EL (cell line): Measurements from ENCODE around the gene USF2.

Source experiments
- DNase-seq: peaks from one replicate; pipeline ENCODE4 v3.0.0-alpha.2; 2016

The USF2 gene

DNA sequence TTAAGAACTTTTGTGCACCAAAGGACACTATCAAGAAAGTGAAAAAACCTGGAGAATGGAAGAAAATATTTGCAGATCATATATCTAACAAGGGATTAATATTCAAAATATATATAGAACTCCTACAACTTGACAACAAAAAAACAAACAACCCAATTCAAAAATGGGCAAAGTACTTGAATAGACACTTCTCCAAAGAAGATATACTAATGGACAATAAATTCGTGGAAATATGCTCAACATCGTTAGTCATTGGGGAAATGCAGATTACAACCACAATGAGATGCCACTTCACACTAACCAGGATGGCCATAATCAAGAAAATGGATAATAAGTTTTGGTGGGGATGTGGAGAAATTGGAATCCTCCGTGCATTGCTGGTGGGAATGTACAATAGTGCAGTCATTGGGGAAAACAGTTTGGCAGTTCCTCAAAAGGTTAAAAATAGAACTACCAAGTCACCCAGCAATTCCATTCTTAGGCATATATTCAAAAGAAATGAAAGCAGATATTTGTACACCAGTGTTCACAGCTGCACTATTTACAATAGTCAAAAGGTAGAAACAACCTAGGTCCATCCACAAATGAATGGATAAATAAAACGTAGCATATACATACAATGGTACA is 22.2 kb upstream of the USF2 start:
- no peak for DNase-seq

DNA sequence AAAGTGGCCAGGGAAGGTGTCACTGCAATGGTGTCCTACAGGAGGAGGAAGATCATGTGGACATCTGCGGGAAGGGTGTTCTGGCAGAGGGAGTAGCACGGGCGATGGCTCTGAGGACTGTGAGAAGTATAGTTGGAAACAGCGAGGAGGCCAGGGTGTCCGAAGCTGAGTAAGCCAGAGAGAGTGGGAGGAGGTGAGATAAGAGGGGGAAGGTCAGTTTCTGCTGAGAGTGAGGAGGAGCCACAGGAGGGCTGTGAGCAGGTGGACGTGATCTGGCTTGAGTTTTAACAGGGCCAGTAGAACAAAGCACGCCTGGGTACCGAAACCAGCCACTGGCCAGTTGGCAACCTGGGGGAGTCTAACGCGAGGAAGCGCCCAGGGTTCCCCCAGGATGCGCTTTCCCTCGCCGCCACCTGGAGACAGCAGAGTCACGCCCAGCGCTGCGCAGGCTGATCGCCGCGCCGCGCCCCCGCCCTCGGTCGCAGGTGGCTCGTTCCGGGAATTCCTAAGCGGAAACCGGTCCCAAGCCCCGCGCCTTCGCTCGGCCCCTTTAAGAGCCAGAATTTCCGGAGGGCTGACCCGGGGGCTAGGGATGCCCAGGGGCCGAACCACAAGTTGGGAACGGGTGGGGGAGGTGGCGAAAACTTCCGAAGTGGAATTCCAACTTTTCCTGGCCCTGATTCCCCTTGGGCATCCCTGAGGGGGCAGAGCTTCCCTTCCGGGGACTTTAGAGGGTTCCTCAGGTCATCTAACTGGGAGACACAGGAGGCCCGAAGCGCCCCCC is 21.0 kb upstream of the USF2 start:
- peak; percentile 19 for DNase-seq

DNA sequence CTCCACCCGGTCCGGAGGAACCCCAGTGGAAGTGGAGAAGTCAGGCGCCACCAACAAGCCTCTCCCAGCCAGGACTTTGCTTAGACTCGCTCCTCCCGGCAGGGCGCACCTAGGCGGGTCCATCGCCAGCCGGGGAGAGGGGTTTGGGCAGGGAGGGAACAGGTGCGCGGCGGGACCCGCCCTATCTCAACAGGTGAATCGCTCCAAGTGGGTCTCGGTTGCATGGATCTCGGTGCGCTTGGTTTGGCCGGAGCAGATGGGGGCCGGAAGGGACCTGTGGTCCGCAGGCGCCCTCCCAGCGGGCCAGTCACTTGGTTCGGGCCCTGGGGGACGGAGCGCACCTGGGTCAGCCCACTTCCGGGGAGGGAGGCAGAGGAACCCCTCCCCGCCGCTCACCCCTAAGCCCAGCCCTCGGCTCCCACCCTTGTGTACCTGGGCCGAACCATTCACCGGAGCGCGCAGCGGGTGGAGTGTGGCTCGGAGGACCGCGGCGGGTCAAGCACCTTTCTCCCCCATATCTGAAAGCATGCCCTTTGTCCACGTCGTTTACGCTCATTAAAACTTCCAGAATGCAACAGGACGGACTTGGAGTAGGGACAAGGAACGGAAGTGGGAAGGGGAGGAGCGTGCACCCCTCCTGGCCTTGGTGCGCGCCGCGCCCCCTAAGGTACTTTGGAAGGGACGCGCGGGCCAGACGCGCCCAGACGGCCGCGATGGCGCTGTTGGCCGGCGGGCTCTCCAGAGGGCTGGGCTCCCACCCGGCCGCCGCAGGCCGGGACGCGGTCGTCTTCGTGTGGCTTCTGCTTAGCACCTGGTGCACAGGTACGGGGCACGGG is 20.2 kb upstream of the USF2 start, which contains the start of gene LSR:
TSS of gene LSR (plus strand) at position 693 of the 836 bp plus-strand sequence. CDS start at position 714, 21 bp downstream.
- DNase-seq, result no peak

DNA sequence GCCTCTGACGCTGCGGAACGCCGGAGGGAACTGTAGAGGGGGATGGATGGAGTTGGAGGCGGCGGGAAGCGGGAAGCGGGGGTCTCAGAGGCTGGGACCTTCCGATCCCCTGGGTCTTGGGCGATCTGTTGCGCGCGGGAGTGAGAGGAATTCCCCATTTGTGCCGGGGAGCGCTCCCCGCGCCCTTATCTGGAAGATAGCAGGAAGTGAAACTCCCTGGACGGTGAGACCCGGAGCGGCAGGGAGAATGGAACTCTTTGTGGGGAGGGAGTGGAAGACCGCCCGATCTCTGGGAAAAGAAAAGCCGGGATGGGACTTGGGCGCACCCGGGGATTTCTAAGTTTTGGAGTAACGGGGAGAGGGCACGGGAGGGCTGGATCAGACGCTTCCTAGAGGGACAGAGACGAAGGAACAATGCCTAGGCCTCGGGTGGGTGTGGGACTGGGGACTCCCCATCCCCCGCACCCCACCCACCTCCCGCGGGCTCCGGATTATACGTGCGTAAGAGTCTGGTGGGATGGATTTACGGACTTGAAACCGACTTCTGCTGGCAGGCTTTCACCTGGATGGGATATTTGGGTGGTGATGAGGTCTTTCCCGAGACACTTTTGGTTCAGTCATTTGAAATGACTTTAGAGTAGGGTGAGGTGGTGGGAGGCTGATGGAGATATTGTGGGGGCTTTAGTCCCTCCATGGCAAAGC is 19.5 kb upstream of the USF2 start:
- DNase-seq, result no peak

DNA sequence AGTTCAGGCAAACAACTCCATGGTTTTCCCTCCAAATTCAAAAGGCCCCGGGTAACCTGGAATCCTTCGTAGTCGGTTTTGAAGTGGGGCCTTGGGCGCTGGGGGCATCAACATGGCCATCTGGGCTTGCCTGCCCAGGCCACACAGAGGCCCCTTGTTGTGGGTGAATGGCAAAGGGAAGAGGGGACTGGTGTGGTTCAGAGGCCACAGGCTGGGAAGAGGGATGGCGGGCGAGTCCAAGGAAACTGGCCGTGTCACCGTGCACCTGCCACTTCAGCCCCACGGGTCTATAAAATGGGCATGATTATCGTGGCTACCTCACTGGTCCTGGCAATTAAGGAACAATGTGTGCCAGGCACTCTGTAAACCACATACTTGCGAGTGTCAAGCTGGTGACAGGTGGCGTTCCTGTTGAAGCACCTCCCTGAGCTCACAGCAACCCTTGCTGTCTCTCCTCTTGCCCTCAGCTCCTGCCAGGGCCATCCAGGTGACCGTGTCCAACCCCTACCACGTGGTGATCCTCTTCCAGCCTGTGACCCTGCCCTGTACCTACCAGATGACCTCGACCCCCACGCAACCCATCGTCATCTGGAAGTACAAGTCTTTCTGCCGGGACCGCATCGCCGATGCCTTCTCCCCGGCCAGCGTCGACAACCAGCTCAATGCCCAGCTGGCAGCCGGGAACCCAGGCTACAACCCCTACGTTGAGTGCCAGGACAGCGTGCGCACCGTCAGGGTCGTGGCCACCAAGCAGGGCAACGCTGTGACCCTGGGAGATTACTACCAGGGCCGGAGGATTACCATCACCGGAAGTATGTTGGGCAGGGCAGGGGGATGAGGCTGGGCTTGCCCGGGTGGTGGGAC is 18.7 kb upstream of the USF2 start:
- DNase-seq, result no peak

DNA sequence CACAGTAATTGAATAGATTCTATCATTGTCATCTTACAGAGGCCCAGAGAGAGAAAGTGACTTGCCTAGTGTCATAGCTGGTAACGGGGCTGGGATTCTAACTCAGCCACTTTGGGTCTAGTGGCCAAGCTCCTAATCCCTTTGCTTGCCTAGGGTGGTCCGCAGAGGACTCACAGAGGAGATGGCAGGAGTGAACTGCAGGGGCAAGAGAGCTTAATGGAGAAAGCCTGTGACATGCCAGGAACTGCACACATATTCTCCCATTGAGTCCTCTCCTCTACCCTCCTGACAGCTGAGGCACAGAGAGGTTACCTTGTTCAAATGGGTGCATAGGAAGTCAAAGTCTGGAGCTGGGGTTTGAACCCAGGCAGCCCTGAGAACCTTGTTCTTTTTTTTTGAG is 17.3 kb upstream of the USF2 start:
- no peak for DNase-seq

DNA sequence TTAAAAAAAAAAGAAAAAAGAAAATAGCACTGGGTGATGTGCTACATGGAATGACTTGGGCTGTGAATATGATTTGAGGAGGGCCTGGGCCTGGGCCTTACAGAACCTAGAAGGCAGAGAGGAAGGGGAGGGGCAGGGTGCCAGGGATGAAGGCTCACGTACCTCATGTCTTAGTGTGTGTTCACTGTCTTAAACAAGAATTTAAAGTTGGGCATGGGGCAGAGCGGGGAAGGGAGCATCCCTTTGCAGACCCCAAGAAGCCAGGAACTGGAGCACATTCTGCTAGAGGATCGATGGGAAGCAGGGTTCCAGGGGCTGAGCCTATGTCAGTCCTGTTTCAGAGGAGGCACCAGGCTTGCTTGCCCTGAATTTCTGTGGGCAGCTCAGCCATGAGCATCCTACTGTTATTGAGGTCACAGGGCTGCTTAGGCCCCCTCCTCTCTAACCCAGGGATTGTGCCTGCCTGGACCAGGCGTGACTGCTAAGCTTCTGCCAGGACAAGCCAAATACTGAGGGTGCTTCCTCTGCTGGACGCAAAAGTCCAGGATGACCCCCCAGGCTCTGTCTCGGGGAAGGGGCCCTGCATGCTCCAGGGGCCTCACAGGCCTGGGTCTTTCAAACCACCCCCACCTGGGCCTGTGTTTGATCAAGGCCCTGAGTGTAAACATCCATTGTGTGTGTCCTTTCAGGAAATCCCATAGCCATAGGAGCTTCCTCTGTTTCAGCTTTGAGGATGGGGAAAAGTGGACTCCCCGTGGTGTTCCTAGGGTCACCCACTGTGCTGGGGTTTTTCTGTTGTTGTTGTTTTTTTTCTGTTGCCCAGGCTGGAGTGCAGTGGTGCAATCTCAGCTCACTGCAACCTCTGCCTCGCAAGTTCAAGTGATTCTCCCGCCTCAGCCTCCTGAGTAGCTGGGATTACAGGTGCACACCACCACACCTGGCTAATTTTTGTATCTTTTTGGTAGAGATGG is 15.2 kb upstream of the USF2 start:
- no peak for DNase-seq

DNA sequence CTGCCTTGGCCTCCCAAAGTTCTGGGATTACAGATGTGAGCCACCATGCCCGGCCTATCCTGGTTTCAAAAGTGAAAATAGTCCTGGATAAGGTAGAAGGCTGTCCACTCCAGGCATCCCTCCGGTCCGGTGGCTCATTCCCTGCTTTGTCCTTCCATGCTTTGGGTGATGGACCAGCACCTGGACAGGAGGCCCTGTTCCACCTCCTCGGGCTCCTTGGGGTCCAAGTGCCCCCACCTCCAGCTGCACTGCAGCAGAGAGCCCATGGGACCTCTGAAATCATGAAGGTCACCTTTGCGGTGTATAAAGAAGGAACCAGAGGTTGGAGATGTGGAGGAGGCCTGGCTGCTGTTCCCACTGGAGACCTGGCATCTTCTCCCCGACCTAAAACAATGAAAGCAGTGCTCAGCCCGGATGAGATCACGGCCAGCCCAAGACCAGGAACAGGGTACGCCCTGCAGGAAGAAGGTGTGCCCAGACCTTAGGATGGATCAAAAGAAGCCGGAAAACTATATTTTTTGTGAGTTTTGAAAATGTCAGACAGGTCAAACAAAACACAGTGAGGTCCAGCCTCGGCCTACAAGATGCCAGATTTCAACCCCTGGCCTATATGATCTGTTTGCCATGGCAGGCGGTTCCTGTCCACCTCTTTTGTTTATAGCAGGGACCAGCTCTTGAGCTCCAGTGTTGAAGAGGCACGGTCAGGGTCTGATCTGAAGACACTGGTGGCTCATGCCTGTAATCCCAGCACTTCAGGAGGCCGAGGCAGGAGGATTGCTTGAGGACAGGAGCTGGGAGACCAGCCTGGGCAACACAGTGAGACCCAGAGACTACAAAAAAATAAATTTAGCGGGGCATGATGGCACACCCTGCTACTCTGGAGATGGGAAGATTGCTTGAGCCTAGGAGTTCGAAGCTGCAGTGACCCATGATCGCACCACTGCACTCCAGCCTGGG is 14.1 kb upstream of the USF2 start:
- DNase-seq, result no peak

DNA sequence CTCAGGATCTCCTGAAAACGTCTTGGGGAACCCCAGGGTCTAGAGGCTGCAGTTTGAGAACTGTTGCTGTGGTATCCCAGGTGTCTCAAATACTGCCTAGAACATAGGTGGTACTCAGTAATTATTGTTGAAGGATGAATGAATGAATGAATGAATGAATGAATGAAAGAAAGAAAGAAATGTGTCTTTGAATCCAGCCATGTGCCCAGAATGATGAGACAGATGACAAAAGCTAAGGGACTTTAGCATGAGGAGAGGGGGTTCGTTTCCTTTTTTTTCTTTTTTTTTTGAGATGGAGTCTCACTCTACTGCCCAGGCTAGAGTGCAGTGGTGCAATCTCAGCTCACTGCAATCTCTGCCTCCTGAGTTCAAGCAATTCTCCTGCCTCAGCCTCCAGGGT is 12.2 kb upstream of the USF2 start:
- no peak for DNase-seq

DNA sequence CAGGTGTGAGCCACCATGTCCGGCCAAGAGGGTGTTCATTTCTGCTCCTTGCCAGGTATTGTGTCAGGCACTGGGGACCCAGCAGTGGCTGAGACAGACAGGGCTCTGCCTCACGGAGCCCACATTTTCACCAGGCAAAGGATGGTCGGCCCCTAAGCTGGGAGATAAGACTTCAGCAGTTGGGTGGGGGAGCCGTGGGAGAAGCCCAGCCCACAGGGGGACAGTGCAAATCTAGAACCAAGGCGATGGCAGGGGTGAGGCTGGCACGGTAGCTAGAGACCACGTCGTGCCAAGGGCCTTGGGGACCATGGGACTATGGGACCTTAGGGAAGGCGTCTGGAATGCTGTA is 11.7 kb upstream of the USF2 start:
- no peak for DNase-seq

DNA sequence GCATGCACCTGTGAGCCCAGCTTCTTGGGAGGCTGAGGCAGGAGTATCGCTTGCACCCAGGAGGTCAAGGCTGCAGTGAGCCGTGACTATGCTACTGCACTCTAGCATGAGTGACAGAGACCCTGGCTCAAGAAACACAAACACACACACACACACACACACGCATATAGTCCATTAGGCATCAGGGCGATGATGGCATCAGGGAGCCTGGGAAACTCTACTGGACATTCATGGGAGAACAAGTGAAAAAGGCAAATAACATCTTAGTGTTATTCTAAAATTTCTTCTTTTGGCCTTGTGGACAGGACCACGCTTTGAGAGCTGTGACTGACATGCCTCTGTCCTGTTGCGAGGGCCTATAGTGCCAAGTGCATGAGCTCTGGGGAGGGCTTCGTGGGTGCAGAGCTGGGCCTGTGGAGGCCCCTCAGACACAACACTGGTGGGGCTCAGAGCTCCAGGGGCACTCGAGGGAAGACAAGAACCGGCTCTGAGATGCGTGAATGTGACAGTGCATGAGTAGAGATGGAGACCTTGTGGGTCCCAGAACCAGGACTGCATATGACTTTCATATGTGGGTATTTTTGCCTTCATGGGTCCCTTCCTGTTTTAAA is 8.0 kb upstream of the USF2 start:
- DNase-seq, result no peak

DNA sequence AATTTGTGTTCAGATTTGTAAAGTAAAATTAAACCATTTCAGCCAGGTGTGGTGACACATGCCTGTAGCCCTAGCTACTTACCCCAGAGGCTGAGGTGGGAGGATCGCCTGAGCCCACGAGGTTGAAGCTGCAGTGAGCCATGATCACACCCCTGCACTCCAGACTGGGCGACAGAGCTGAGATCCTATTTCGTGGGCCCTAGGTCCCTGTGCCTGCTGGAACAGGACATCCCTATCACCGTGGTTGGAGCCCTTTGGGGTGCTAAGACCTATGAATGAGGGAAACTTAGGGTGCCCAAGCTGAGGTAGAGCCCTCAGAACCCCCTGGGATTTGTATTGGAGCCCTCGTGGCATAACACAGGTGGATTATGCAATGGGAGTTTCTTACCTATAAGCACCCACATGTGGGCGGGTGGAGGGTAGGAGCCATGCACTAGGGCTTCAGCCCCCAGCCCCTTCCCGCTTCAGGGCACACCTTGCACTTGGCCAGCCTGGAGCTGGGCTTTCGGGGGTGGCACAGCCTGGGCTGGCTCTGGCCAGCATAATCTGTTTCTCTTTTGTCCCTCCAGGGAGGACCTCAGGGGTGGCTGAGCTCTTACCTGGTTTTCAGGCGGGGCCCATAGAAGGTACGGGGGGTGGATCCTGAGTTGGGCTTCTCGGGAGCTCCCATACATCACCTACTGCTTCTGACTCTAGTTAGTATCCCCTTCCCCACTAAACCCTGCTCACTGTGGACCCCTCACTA is 7.2 kb upstream of the USF2 start:
- DNase-seq, result no peak

DNA sequence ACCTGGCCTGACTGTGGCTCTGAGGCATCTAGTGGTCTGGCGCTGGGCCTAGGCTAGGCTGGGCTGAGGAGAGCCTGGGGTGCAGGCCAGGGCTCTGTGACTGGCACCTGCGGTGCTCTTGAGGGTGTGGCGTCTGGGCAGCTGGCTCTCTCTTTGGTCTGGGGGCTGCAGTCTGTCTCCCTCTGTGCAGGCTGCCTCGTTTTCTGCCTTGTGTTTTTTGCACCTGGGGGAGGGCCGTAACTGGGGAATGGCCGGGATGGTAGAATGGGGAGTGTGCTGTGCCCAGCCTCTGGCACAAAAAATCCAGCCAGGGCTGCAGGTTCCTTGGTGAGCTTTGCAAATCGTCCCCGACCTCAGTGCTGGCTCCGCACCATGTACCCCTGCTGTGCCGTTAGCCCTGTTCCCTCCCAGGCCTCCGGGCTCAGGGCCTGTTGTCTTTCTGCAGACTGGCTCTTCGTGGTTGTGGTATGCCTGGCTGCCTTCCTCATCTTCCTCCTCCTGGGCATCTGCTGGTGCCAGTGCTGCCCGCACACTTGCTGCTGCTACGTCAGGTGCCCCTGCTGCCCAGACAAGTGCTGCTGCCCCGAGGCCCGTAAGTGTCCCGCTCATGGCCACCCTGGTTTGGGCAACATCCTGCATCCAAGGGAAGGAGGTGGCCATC is 6.5 kb upstream of the USF2 start:
- DNase-seq, result no peak

DNA sequence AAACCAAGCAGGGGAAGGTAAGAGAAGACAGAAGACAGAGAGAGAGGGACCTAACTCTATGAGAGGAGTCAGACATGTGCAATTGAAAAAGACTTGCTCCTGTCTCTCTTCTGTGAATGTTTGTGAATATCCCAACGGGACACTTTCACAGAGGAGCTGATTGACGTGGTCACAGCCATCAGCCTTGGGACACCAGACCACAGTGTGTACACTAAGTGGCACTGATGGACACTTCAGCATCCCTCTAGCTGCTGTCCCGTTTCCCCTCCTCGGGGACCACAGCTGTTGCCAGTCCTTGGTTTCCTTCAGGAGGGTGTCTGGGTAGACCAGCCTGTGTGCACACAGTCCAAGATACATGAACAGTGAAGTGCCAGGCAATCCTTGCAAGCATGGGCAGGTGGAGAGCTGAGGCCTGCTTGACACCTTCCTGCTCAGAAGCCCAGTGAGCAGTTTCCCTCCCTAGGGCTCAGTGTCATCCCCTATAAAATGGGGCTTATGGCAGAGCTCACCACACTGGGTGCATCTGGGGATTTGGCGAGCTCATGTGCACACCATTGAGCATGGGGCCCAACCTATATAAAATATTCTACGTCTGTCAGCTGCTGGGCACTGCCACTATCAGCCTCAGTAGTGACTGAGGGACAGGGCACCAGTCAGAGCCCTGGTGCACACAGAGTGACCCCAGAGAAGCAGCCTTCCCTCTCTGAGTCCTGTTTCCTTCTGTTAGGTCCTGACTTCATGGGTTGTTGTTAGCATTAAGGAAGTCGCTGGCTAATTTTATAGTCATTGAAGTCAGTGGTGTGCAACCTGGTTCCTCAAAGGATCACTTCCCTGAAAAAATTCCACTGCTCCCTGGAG is 4.3 kb upstream of the USF2 start:
- DNase-seq, result no peak

DNA sequence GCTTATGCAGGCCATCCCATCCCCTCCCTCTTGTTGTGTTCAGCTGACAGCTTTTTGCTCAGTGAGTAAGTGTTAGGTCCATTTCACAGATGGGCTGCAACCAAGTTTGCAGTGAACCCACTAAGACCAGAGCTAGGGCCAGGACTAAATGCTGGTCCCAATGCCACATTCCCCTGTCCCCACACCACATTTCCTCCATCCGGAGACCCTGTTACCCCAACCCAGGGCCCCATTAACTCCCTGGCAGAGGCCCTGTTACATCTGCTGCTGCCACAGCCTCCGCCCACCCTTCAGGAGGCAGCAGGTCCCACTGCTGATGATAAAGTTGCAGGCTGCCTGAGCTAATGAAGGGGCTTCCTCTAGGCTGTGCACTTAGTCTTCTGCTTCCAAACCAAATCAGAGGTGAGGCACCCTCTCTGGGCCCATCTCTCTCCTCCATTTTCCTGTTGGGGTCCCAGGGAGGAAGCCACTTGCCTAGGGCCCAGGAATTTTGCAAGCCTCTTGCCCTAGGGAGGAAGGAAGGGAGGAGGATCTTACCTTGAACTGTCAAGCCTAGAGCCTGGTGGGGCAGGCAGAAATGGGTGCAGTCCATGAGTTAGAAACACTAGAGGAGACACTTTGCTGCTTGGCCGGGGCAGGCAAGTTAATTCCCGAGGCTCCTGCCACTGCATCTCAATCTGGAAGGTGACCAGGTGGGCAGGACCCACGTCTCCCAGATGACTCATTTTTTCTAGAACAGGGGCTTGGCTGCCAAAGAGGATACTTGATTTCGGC is 3.4 kb upstream of the USF2 start:
- DNase-seq, result no peak

DNA sequence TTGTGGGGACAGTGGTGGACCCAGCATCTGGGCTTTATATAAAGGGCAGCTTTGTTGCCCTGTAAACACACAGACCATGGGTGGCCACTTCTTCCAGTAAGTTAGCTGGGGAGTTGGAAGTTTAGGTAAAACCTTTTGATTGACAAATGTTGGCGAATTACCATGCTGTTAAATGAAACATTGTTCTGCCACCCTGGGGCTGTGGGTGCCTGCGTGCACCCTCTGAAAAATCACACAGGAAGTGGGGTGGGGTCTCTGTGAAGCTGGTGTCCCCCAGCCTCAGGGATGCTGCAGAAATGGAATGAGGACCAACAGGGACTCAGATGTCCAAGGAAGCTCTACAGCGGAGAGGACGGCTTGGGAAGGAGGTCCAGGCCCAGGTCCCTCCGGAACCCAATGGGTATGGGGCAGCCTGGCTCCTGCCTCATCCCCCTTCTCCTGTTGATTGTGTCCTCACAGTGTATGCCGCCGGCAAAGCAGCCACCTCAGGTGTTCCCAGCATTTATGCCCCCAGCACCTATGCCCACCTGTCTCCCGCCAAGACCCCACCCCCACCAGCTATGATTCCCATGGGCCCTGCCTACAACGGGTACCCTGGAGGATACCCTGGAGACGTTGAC is 2.8 kb upstream of the USF2 start:
- DNase-seq, result no peak
